Measurements from ENCODE around the gene TRIM28.

DNA sequence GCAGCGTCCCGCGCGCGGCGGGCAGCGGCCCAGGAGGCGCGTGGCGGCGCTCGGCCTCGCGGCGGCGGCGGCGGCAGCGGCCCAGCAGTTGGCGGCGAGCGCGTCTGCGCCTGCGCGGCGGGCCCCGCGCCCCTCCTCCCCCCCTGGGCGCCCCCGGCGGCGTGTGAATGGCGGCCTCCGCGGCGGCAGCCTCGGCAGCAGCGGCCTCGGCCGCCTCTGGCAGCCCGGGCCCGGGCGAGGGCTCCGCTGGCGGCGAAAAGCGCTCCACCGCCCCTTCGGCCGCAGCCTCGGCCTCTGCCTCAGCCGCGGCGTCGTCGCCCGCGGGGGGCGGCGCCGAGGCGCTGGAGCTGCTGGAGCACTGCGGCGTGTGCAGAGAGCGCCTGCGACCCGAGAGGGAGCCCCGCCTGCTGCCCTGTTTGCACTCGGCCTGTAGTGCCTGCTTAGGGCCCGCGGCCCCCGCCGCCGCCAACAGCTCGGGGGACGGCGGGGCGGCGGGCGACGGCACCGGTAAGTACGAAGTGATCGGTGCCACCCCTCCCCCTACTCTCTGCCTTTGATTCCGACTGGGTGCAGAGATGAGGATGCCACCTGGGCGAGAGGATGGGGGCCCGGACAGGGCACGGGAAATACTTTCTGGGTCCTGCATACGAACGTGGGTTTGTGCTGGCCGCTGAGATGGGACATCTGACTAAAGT, 874 bp downstream of the TRIM28 start:
- TF ChIP-seq, protein P1, sequence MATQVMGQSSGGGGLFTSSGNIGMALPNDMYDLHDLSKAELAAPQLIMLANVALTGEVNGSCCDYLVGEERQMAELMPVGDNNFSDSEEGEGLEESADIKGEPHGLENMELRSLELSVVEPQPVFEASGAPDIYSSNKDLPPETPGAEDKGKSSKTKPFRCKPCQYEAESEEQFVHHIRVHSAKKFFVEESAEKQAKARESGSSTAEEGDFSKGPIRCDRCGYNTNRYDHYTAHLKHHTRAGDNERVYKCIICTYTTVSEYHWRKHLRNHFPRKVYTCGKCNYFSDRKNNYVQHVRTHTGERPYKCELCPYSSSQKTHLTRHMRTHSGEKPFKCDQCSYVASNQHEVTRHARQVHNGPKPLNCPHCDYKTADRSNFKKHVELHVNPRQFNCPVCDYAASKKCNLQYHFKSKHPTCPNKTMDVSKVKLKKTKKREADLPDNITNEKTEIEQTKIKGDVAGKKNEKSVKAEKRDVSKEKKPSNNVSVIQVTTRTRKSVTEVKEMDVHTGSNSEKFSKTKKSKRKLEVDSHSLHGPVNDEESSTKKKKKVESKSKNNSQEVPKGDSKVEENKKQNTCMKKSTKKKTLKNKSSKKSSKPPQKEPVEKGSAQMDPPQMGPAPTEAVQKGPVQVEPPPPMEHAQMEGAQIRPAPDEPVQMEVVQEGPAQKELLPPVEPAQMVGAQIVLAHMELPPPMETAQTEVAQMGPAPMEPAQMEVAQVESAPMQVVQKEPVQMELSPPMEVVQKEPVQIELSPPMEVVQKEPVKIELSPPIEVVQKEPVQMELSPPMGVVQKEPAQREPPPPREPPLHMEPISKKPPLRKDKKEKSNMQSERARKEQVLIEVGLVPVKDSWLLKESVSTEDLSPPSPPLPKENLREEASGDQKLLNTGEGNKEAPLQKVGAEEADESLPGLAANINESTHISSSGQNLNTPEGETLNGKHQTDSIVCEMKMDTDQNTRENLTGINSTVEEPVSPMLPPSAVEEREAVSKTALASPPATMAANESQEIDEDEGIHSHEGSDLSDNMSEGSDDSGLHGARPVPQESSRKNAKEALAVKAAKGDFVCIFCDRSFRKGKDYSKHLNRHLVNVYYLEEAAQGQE (IDR thresholded peaks at IDR 0.05; ENCODE audit: low read depth): no peak
- TF ChIP-seq RAD21 (IDR thresholded peaks at IDR 0.05; ENCODE audit: low read depth): no peak
- TF ChIP-seq EP300 (IDR thresholded peaks at IDR 0.05; ENCODE audit: borderline replicate concordance): no peak
- TF ChIP-seq TAF1 (IDR thresholded peaks at IDR 0.05; ENCODE audit: low read depth): no peak
- no peak for TF ChIP-seq TEAD4 (IDR thresholded peaks at IDR 0.05)
- TF ChIP-seq TCF12 (IDR thresholded peaks at IDR 0.05; ENCODE audit: low read depth): no peak
- TF ChIP-seq YY1 (IDR thresholded peaks at IDR 0.05; ENCODE audit: low read depth): peak; percentile 80
- no peak for TF ChIP-seq NFIC (IDR thresholded peaks at IDR 0.05)
- TF ChIP-seq EGR1 (IDR thresholded peaks at IDR 0.05): no peak
- no peak for TF ChIP-seq CREB1 (IDR thresholded peaks at IDR 0.05; ENCODE audit: low read depth)
- no peak for TF ChIP-seq ZBTB7A (IDR thresholded peaks at IDR 0.05; ENCODE audit: low read depth)
- TF ChIP-seq, protein P2, sequence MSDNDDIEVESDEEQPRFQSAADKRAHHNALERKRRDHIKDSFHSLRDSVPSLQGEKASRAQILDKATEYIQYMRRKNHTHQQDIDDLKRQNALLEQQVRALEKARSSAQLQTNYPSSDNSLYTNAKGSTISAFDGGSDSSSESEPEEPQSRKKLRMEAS (IDR thresholded peaks at IDR 0.05): no peak
